Measurements from ENCODE around the gene UTS2R. TPM values are rescaled to one million over a fixed set of nuclear protein-coding genes. Genes with fewer than 3 reads are reported as not detected.
A peak's percentile ranks its signal among the peaks of the same experiment; 100 is the strongest.

The UTS2R gene
- polyA plus RNA-seq, 3 donors: not detected

GRCh38 chr17:82394278-82394677 lies 22.7 kb downstream of the UTS2R start:
- H3K4me1 Mint-ChIP-seq: peaks cover 3% of the 10 kb centered on the region
- Histone ChIP-seq H3K9ac (ENCODE audit: insufficient read depth, low read length, poor library complexity, severe bottlenecking) (no peak overlapping the region), H3K4me2 (replicated peaks; ENCODE audit: extremely low read depth, low read length, poor library complexity, severe bottlenecking) (no peak overlapping the region), H3K79me2 (ENCODE audit: insufficient read depth, low read length) (no peaks in the 10 kb centered on the region), H3K27me3 (ENCODE audit: control insufficient read depth in 2 of 2, insufficient read depth in 2 of 2, low read length in 2 of 2) (no peaks in the 10 kb centered on the region), H3K36me3 (replicated peaks in 1 of 2; ENCODE audit: control insufficient read depth in 1 of 2, insufficient read depth in 2 of 2, low read length in 2 of 2) (peaks cover 0 to 20% of the 10 kb centered on the region in 2 donors), H3K4me1 (ENCODE audit: control insufficient read depth in 1 of 2, insufficient read depth in 2 of 2, low read length in 2 of 2) (peaks cover 3 to 4% of the 10 kb centered on the region in 2 donors), H3K27ac (ENCODE audit: low read depth in 1 of 2, low read length in 2 of 2) (no peak overlapping the region), H2AFZ (ENCODE audit: insufficient read depth, low read depth, low read length, poor library complexity, severe bottlenecking) (no peak overlapping the region), H3K4me3 (replicated peaks in 1 of 3; ENCODE audit: low read depth in 2 of 3, low read length in 3 of 3) (no peak overlapping the region), H4K20me1 (ENCODE audit: insufficient read depth, low read length) (no peaks in the 10 kb centered on the region), H3K9me3 (replicated peaks in 1 of 2; ENCODE audit: control insufficient read depth in 1 of 2, insufficient read depth in 1 of 2, low read length in 2 of 2) (no peaks in the 10 kb centered on the region)
- peak overlapping the region in 1 of 7 donors; percentile 68 for H3K27ac Mint-ChIP-seq
- no peak overlapping the region for H3K4me3 Mint-ChIP-seq
- no peak for DNase-seq
- H3K36me3 Mint-ChIP-seq: peaks cover 29 to 50% of the 10 kb centered on the region in 2 donors
- peaks cover 0 to 6% (median 0%) of the 10 kb centered on the region in 7 donors for H3K9me3 Mint-ChIP-seq
- intact Hi-C loops (cut with micrococcal nuclease): no loop called here
- TF ChIP-seq CTCF (IDR thresholded peaks at IDR 0.05): no peak
- WGBS (ENCODE audit: insufficient coverage): 93% methylated on average over 5 of the region's 12 CpGs
- peaks cover 1 to 10% (median 3%) of the 10 kb centered on the region in 3 donors for H3K27me3 Mint-ChIP-seq (ENCODE audit: low read depth in 3 of 3)

GRCh38 chr17:82396601-82397435 lies 25.3 kb downstream of the UTS2R start:
- Histone ChIP-seq H3K79me2 (ENCODE audit: insufficient read depth, low read length) (no peaks in the 10 kb centered on the region), H3K9ac (ENCODE audit: insufficient read depth, low read length, poor library complexity, severe bottlenecking) (no peak overlapping the region), H3K4me3 (replicated peaks in 1 of 3; ENCODE audit: low read depth in 2 of 3, low read length in 3 of 3) (no peak overlapping the region), H3K4me2 (replicated peaks; ENCODE audit: extremely low read depth, low read length, poor library complexity, severe bottlenecking) (no peak overlapping the region), H3K27me3 (ENCODE audit: control insufficient read depth in 2 of 2, insufficient read depth in 2 of 2, low read length in 2 of 2) (no peaks in the 10 kb centered on the region), H3K9me3 (replicated peaks in 1 of 2; ENCODE audit: control insufficient read depth in 1 of 2, insufficient read depth in 1 of 2, low read length in 2 of 2) (no peaks in the 10 kb centered on the region), H4K20me1 (ENCODE audit: insufficient read depth, low read length) (no peaks in the 10 kb centered on the region), H3K36me3 (replicated peaks in 1 of 2; ENCODE audit: control insufficient read depth in 1 of 2, insufficient read depth in 2 of 2, low read length in 2 of 2) (peaks cover 0 to 17% of the 10 kb centered on the region in 2 donors), H3K27ac (ENCODE audit: low read depth in 1 of 2, low read length in 2 of 2) (no peak overlapping the region), H3K4me1 (ENCODE audit: control insufficient read depth in 1 of 2, insufficient read depth in 2 of 2, low read length in 2 of 2) (peaks cover 28 to 30% of the 10 kb centered on the region in 2 donors), H2AFZ (ENCODE audit: insufficient read depth, low read depth, low read length, poor library complexity, severe bottlenecking) (no peak overlapping the region)
- Mint-ChIP-seq H3K4me3 (no peak overlapping the region), H3K27ac (no peak overlapping the region), H3K9me3 (no peaks in the 10 kb centered on the region), H3K36me3 (peaks cover 30 to 50% of the 10 kb centered on the region in 2 donors), H3K27me3 (ENCODE audit: low read depth in 3 of 3) (peaks cover 1 to 6% (median 6%) of the 10 kb centered on the region in 3 donors), H3K4me1 (peaks cover 26% of the 10 kb centered on the region)
- TF ChIP-seq CTCF (IDR thresholded peaks at IDR 0.05): no peak
- no peak for DNase-seq
- intact Hi-C loops (cut with micrococcal nuclease): no loop called here
- WGBS (ENCODE audit: insufficient coverage): 93% methylated on average over 10 of the region's 19 CpGs

Measured in CD14-positive monocyte (primary cell).